HG02678 (cell line): ENCODE measurements around the gene MMP3.
"Not testable (repeated sequence)": the region's sequence is repeated elsewhere in the genome, so short reads cannot be mapped to it uniquely, and the experiment has no call there.

Source experiments
- ATAC-seq: cut with Tn5 transposase; IDR thresholded peaks from one replicate; pipeline ENCODE4 v1.9.1; 2021; ENCODE audit warnings: mild to moderate bottlenecking, moderate library complexity; ENCODE audit not compliant: unreplicated experiment

The MMP3 gene

DNA sequence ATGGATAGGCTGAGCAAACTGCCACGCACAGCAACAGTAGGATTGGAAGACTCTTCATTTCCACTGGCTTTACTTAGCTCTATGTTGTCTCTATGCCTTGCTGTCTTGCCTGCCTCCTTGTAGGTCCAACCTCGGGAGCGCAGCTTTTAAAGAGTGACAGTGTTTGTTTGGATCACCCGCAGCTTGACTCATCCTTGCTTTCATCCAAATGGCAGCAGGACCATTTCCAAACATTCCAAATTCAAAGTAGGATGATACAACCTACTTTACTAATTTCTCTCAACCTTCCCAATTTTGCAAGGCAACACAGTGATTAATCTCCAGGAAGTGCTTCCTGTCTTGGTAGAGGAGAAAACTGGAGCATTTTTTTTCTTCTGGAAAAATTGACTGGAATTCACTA is at the start of gene MMP3:
Gene MMP3, minus strand, starts transcription at position 121 of the 400 bp plus-strand sequence. Its CDS starts 63 bp downstream, at position 58.
- no peak for ATAC-seq

DNA sequence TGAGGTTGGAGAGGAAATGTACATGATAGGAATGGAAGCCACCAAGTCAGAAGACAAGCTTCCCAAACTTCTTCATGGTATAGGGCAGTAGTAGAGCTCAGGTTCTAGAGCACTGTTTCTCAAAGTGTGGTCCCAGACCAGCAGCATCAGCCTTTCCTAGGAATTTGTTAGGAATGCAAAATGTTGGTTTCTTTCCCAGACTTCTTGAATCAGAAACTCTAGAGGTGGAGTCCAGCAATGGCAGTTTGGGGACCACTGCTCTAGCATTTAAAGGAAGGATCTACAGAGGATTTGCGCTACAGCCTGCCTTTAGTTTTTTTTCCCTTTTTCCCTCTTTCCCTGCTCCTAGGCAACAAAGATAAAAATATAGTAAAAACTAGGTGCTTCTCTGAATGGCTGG is 48.3 kb upstream of the MMP3 start:
- ATAC-seq = no peak

DNA sequence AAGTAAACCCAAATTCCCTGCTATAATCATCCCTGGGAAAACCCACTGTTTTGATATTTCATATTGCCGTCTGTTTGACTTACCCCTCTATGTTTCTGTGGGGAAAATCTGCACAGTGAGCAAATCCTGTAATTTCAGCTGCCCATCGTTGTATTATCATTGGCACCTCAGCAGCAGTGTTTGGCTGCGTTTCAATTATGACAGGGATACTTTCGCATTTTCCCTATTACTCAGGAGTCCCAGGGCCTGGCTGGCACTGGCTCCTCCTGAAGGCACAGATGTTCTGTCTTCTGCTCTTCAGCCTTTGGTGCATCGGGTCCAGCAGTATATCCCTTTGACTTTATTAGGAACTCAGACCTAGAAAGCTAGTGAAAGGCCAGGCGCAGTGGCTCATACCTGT is 43.6 kb upstream of the MMP3 start:
- ATAC-seq = no peak

DNA sequence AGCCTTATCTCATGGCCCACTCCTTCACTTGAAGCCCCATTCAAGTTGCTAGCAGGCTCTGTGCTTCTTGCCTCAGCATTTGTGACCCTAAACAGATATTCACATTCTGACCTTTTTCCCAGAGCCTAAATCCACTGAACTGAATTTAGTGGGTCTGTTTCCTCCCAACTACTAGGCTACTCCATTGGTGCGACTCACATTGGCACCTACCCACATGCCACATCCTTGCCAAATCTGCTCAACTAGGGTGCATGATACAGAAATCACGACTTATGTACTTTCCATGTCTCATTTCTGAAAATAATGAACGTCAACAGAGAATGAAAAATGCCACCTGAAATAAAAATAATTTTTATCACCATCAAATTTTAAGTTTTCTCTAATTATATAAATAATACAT is 39.7 kb upstream of the MMP3 start:
- ATAC-seq = peak; percentile 22

DNA sequence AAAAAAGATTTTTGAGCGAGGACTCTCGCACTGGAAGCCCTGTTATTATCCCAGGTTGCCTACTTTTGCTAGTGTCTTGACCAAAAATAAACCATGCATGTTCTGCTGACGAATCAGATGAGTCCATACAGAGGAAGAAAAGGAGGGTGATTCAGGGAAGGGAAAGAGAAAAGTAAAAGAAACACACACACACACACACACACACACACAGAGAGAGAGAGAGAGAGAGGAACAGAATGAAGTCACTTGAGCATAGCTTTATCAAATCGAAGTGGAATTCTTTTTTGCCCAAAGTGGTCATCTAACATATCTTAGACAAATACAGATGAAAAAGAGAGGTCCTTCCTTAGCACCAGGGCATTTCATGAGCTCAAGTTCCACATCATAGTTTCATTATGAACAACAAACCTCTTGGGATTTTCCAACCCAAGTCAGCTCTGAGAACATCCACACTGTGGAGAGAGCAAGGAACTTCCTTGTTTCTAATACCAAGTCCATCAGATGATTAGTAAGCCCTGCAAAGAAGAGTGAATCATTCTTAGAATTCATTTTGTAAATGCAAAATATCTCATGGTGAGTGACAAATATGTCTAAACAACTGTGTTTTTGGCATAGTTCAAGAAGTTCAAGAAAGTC is 39.1 kb upstream of the MMP3 start:
- ATAC-seq = peak; percentile 69

- no peak for ATAC-seq
Measured at GRCh38 chr11:102879801-102880200, 36.4 kb upstream of the MMP3 start.

- no peak for ATAC-seq
Measured at GRCh38 chr11:102878595-102878994, 35.2 kb upstream of the MMP3 start.

DNA sequence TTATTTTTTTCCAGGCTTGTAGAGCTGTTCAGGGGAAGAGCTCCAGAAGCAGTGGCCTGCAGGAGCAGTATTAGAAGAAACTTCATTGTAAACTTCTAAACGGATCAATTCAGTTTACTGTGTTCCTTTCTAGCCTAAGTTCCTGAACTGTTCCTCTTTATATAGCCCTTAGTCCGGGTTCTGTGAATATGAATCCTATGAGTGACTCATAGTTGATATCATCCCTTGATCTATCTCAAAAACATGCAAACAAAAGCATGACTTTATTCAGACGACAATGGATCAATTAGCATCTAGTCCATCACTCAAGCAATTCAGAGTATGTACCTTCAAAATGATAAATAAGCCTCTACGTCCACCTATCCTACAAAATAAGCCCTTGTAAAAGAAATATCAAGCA is 31.4 kb upstream of the MMP3 start, which contains the start of gene MMP12:
Gene MMP12, minus strand, starts transcription at position 131 of the 400 bp plus-strand sequence. Its CDS starts 45 bp downstream, at position 86.
- ATAC-seq = no peak

DNA sequence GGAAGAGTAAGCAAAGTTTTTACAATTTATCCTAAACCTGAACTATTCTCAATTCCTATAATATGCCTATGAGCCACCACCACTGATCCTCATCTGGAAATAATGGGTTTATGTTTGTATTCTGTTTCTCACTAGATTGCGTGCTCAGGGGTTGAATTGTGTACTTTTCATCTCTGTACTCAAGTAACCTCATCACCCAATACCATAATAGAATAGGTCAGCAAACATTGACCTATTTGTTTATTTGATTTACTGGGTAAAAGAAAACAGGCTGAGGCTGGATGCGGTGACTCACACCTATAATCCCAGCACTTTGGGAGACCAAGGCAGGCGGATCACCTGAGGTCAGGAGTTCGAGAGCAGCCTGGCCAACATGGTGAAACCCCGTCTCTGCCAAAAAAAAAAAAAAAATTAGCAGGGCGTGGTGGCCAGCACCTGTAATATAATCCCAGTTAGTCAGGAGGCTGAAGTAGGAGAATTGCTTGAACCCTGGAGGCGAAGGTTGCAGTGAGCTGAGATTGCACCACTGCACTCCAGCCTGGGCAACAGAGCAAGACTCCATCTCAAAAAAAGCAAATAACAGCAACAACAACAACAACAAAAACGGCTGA is 26.1 kb upstream of the MMP3 start:
- ATAC-seq = not testable (repeated sequence)

GRCh38 chr11:102868339-102868738 is 24.9 kb upstream of the MMP3 start:
- no peak for ATAC-seq

DNA sequence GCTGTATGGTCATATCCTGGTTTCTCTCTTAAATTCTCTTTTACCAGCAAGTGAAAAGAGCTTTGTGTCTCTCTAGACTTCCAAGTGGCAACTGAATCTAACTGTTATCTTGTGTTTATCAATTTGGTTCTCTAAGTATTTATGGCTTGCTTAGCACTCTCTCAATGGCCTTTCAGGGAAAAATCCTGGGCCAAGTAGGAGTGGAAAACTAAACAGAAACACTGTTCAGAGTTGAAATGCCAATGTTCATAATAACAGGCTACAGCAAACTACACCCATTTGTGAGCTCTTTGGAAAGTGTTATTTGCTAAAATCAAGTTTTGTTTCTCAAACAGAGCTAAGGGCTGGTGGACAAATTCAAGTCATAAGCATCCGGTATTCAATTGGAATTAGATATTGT is 21.3 kb upstream of the MMP3 start:
- ATAC-seq = no peak

DNA sequence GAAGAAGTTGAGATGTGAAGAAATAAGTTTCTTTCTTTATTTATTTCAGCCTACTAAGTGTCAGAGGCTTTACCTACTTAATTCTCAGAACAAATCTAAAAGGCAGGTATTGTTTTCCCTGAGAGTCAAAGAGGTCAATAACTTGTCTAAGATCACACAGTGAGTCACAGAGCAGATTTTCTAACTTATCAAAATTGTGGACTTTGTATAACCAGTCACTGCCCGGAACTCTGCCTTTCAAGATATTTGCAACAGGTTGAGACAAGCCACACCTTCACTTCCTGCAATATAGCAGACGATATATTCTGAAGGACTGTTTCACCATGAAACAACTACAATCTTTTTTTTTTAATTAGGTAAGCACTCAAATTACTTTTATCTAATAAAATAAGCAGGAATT is 10.5 kb upstream of the MMP3 start:
- ATAC-seq = no peak

GRCh38 chr11:102853055-102853454 is 9.6 kb upstream of the MMP3 start:
- no peak for ATAC-seq

GRCh38 chr11:102850973-102851745 is 7.8 kb upstream of the MMP3 start:
- no peak for ATAC-seq

- no peak for ATAC-seq
Measured at GRCh38 chr11:102849311-102849710, 5.9 kb upstream of the MMP3 start.

- no peak for ATAC-seq
Measured at GRCh38 chr11:102846292-102846691, 2.9 kb upstream of the MMP3 start.

GRCh38 chr11:102842930-102843329 is 479 bp downstream of the MMP3 start:
- no peak for ATAC-seq

DNA sequence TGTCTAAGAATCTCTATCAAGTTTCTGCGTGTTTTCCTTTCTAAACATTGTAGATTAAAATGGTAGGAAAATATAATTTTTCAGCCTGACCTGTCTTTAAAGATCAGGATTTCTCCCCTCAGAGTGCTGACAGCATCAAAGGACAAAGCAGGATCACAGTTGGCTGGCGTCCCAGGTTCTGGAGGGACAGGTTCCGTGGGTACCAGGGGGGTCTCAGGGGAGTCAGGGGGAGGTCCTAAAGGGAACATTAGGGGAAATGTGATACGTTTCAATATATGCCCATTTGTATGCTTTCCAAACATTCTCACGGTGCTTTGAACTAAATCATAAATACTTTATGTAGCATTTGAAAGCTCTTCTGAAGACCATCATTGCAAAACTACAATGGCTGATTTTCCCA is 3.4 kb downstream of the MMP3 start:
- ATAC-seq = no peak

- no peak for ATAC-seq
Measured at GRCh38 chr11:102837646-102838045, 5.8 kb downstream of the MMP3 start.

DNA sequence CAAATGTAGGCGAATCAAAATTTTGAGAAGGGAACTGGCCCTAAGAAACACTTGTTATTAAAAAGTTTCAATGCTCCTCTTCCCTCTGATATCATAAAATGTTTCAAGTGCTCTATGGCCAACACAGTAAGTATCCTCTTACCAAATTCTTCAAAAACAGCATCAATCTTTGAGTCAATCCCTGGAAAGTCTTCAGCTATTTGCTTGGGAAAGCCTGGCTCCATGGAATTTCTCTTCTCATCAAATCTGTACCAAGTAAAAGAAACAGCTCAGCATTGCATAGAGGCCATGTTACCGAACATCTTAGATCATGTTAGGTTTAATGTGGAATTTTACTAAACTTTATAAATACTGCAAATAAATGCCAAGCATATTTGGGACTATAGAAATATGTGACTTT is 6.3 kb downstream of the MMP3 start:
- no peak for ATAC-seq

- no peak for ATAC-seq
Measured at GRCh38 chr11:102836290-102836875, 7.0 kb downstream of the MMP3 start.

DNA sequence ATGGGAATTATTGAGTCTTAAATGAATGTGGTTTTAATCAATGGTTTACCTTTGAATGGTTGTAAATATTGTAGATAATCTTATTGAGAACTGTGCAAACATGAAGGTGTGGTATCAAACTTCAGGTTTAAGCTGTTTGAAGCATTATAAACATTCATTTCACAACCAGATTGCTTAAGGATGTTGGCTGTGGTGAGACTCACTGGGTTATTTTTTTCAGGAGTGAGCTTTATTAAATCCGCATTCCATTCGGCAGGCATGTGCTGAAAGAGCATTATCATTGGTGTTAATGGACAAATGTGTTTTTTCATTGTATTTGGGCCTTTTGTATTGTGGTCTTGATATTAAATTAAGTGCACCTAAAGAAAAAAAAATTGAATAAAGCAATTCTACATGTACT is 9.7 kb downstream of the MMP3 start:
- ATAC-seq = no peak
